H1 (cell line): Measurements from ENCODE around the gene KLHL26. TPM values are rescaled to one million over a fixed set of nuclear protein-coding genes. Genes with fewer than 3 reads are reported as not detected.

Experiments
- HDAC6 ChIP-seq: IDR thresholded peaks from one replicate; pipeline ENCODE4 v1.7.1; 2012; ENCODE audit warnings: low read depth, mild to moderate bottlenecking, inconsistent platforms, low read length, moderate library complexity
- polyA plus RNA-seq, 7 experiments: library from polyadenylated mRNA; depleted of rRNA in 3 of 7; stranded (reverse) in 5 of 7; unstranded in 2 of 7; fragments of >200 nt in 5 of 7; fragments of 200-250 nt in 2 of 7; gene quantifications; 1 replicate in 5 of 7; 2 replicates in 1 of 7; 4 replicates in 1 of 7; pipeline versions ENCODE4 v1.2.1 to v1.2.3, GENCODE V29; 2011 to 2013; ENCODE audit warnings: missing spikeins in 2 of 7, mixed read lengths in 2 of 7
- total RNA-seq: library from RNA; stranded (reverse); fragmentation: NEBNext Ultra II Directional; extraction: Animal tissue kit (Norgen Biotek cat#: 25700); gene quantifications from 2 replicates; pipeline ENCODE4 v1.2.1, GENCODE V29; 2021
- TF ChIP-seq, protein P1 (sequence below): fragments of 300-600 bp; sonication (generic); IDR thresholded peaks from 2 replicates; pipeline ENCODE4 v1.7.1; 2012; ENCODE audit warnings: low read length, moderate library complexity, mild to moderate bottlenecking, inconsistent platforms; ENCODE audit not compliant: insufficient replicate concordance

KLHL26 gene
- total and polyA plus RNA-seq, 2 of the 8 experiments (the other 6 are each of a cell fraction or from before 2014, with no cell fraction given), result 2.2 to 8.8 TPM

DNA sequence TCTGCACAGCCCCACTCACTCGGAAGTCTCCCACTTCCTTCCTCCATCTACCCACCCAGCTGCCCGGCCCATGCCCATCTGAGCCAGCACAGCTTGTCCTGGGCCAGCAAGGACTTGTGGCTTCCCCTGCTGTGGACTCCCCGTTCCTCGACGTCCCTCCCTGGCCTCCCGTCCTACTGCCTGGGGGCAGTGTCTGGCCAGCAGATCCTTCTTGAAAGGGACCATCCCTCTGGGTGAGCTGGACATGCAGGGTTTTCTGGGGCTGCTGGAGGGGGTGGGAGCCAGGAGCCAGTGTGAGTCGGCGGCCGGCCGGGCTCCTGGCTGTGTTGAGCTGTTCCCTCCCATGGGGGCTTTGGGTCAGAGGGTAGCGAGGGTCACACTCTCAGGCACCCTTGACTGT is 73.4 kb downstream of the KLHL26 start (continued):
- TF ChIP-seq, protein P1, sequence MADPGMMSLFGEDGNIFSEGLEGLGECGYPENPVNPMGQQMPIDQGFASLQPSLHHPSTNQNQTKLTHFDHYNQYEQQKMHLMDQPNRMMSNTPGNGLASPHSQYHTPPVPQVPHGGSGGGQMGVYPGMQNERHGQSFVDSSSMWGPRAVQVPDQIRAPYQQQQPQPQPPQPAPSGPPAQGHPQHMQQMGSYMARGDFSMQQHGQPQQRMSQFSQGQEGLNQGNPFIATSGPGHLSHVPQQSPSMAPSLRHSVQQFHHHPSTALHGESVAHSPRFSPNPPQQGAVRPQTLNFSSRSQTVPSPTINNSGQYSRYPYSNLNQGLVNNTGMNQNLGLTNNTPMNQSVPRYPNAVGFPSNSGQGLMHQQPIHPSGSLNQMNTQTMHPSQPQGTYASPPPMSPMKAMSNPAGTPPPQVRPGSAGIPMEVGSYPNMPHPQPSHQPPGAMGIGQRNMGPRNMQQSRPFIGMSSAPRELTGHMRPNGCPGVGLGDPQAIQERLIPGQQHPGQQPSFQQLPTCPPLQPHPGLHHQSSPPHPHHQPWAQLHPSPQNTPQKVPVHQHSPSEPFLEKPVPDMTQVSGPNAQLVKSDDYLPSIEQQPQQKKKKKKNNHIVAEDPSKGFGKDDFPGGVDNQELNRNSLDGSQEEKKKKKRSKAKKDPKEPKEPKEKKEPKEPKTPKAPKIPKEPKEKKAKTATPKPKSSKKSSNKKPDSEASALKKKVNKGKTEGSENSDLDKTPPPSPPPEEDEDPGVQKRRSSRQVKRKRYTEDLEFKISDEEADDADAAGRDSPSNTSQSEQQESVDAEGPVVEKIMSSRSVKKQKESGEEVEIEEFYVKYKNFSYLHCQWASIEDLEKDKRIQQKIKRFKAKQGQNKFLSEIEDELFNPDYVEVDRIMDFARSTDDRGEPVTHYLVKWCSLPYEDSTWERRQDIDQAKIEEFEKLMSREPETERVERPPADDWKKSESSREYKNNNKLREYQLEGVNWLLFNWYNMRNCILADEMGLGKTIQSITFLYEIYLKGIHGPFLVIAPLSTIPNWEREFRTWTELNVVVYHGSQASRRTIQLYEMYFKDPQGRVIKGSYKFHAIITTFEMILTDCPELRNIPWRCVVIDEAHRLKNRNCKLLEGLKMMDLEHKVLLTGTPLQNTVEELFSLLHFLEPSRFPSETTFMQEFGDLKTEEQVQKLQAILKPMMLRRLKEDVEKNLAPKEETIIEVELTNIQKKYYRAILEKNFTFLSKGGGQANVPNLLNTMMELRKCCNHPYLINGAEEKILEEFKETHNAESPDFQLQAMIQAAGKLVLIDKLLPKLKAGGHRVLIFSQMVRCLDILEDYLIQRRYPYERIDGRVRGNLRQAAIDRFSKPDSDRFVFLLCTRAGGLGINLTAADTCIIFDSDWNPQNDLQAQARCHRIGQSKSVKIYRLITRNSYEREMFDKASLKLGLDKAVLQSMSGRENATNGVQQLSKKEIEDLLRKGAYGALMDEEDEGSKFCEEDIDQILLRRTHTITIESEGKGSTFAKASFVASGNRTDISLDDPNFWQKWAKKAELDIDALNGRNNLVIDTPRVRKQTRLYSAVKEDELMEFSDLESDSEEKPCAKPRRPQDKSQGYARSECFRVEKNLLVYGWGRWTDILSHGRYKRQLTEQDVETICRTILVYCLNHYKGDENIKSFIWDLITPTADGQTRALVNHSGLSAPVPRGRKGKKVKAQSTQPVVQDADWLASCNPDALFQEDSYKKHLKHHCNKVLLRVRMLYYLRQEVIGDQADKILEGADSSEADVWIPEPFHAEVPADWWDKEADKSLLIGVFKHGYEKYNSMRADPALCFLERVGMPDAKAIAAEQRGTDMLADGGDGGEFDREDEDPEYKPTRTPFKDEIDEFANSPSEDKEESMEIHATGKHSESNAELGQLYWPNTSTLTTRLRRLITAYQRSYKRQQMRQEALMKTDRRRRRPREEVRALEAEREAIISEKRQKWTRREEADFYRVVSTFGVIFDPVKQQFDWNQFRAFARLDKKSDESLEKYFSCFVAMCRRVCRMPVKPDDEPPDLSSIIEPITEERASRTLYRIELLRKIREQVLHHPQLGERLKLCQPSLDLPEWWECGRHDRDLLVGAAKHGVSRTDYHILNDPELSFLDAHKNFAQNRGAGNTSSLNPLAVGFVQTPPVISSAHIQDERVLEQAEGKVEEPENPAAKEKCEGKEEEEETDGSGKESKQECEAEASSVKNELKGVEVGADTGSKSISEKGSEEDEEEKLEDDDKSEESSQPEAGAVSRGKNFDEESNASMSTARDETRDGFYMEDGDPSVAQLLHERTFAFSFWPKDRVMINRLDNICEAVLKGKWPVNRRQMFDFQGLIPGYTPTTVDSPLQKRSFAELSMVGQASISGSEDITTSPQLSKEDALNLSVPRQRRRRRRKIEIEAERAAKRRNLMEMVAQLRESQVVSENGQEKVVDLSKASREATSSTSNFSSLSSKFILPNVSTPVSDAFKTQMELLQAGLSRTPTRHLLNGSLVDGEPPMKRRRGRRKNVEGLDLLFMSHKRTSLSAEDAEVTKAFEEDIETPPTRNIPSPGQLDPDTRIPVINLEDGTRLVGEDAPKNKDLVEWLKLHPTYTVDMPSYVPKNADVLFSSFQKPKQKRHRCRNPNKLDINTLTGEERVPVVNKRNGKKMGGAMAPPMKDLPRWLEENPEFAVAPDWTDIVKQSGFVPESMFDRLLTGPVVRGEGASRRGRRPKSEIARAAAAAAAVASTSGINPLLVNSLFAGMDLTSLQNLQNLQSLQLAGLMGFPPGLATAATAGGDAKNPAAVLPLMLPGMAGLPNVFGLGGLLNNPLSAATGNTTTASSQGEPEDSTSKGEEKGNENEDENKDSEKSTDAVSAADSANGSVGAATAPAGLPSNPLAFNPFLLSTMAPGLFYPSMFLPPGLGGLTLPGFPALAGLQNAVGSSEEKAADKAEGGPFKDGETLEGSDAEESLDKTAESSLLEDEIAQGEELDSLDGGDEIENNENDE, result no peak
- TF ChIP-seq HDAC6, result no peak
